ENCODE data around the gene RPS27. TPM values are rescaled to one million over a fixed set of nuclear protein-coding genes. Genes with fewer than 3 reads are reported as not detected.
A peak's percentile ranks its signal among the peaks of the same experiment; 100 is the strongest.

Gene RPS27
- total RNA-seq, 2 experiments from 2014 or later = 1,861 to 1,992 TPM

- DNase-seq = no peak
- Mint-ChIP-seq H3K27ac (peak overlapping the region; percentile 16), H3K4me1 (ENCODE audit: low read depth) (peaks cover 22% of the 10 kb centered on the region), H3K27me3 (no peaks in the 10 kb centered on the region), H3K4me3 (no peak overlapping the region), H3K36me3 (peaks cover 38% of the 10 kb centered on the region), H3K9me3 (no peaks in the 10 kb centered on the region)
- intact Hi-C loops (cut with micrococcal nuclease) = no loop called here
- POLR2A ChIA-PET = interaction anchor here (0.9 kb wide), 1 partner anchor 11 kb away, joined by 3 read pairs; no protein-coding TSS in a partner anchor
- CTCF ChIA-PET = interaction anchor here (1.0 kb wide), 1 partner anchor 153 kb away, joined by 3 read pairs; no protein-coding TSS in a partner anchor
Measured at GRCh38 chr1:153951183-153951582, 39.4 kb upstream of the RPS27 start.

GRCh38 chr1:153951801-153952200 is 38.8 kb upstream of the RPS27 start:
- no peak overlapping the region for H3K4me3 Mint-ChIP-seq
- no peaks in the 10 kb centered on the region for H3K27me3 Mint-ChIP-seq
- peaks cover 38% of the 10 kb centered on the region for H3K36me3 Mint-ChIP-seq
- ChIA-PET CTCF (no interaction called here), POLR2A (no interaction called here)
- no peaks in the 10 kb centered on the region for H3K9me3 Mint-ChIP-seq
- DNase-seq = no peak
- intact Hi-C loops (cut with micrococcal nuclease) = no loop called here
- H3K4me1 Mint-ChIP-seq (ENCODE audit: low read depth) = peaks cover 26% of the 10 kb centered on the region
- no peak overlapping the region for H3K27ac Mint-ChIP-seq

GRCh38 chr1:153953859-153954365 is 36.6 kb upstream of the RPS27 start:
- Mint-ChIP-seq H3K4me1 (ENCODE audit: low read depth) (peaks cover 31% of the 10 kb centered on the region), H3K4me3 (no peak overlapping the region), H3K27me3 (no peaks in the 10 kb centered on the region), H3K9me3 (no peaks in the 10 kb centered on the region), H3K27ac (peak overlapping the region; percentile 47), H3K36me3 (peaks cover 40% of the 10 kb centered on the region)
- ChIA-PET CTCF (interaction anchor here (1.1 to 1.6 kb wide), 2 partner anchors 8 to 33 kb away, joined by 4 to 5 read pairs; partner anchors contain the start of gene DENND4B), POLR2A (interaction anchor here (0.9 kb wide), 1 partner anchor 24 kb away, joined by 3 read pairs; the partner anchor contains the start of gene JTB)
- intact Hi-C loops (cut with micrococcal nuclease) = no loop called here
- DNase-seq = no peak

GRCh38 chr1:153954826-153955225 is 35.7 kb upstream of the RPS27 start:
- peaks cover 33% of the 10 kb centered on the region for H3K4me1 Mint-ChIP-seq (ENCODE audit: low read depth)
- H3K9me3 Mint-ChIP-seq = no peaks in the 10 kb centered on the region
- no peaks in the 10 kb centered on the region for H3K27me3 Mint-ChIP-seq
- peak overlapping the region; percentile 47 for H3K27ac Mint-ChIP-seq
- intact Hi-C loops (cut with micrococcal nuclease) = loop anchor here (5.0 kb wide), 1 partner anchor 323 kb away; the partner anchor contains the start of gene CHTOP
- peaks cover 40% of the 10 kb centered on the region for H3K36me3 Mint-ChIP-seq
- DNase-seq = no peak
- CTCF ChIA-PET = interaction anchor here (1.1 kb wide), 1 partner anchor 9 kb away, joined by 4 read pairs; the partner anchor contains the start of gene DENND4B
- POLR2A ChIA-PET = interaction anchor here (3.3 kb wide), 1 partner anchor 9 kb away, joined by 21 read pairs; the partner anchor contains the start of gene DENND4B
- H3K4me3 Mint-ChIP-seq = no peak overlapping the region

- ChIA-PET POLR2A (interaction anchor here (0.8 to 4.1 kb wide), 6 partner anchors 9 to 35 kb away, joined by 3 to 23 read pairs (median 4); partner anchors contain the start of genes CREB3L4 and DENND4B), CTCF (interaction anchor here (0.9 to 2.4 kb wide), 6 partner anchors 11 to 323 kb away, joined by 3 to 31 read pairs (median 4); partner anchors contain the start of genes CHTOP, DENND4B, JTB and RAB13)
- Mint-ChIP-seq H3K27me3 (no peaks in the 10 kb centered on the region), H3K9me3 (no peaks in the 10 kb centered on the region), H3K4me1 (ENCODE audit: low read depth) (peaks cover 46% of the 10 kb centered on the region), H3K36me3 (peaks cover 36% of the 10 kb centered on the region), H3K27ac (peak overlapping the region; percentile 96), H3K4me3 (peak overlapping the region; percentile 97)
- DNase-seq = no peak
- intact Hi-C loops (cut with micrococcal nuclease) = loop anchor here (5.0 kb wide), 1 partner anchor 325 kb away; the partner anchor contains the start of gene CHTOP
Measured at GRCh38 chr1:153956997-153957715, 33.4 kb upstream of the RPS27 start.

GRCh38 chr1:153957744-153958110 is 32.8 kb upstream of the RPS27 start:
- no peaks in the 10 kb centered on the region for H3K27me3 Mint-ChIP-seq
- peaks cover 51% of the 10 kb centered on the region for H3K4me1 Mint-ChIP-seq (ENCODE audit: low read depth)
- peak overlapping the region; percentile 97 for H3K4me3 Mint-ChIP-seq
- ChIA-PET POLR2A (interaction anchor here (1.2 to 4.1 kb wide), 4 partner anchors 9 to 36 kb away, joined by 3 to 23 read pairs (median 17); partner anchors contain the start of genes CREB3L4 and DENND4B), CTCF (interaction anchor here (1.0 to 2.4 kb wide), 3 partner anchors 11 to 92 kb away, joined by 3 to 31 read pairs (median 13); partner anchors contain the start of gene DENND4B)
- H3K36me3 Mint-ChIP-seq = peaks cover 35% of the 10 kb centered on the region
- DNase-seq = peak; percentile 65
- intact Hi-C loops (cut with micrococcal nuclease) = loop anchor here (1.0 to 5.0 kb wide), 7 partner anchors 10 to 325 kb away; partner anchors contain the start of genes CHTOP, CREB3L4, GATAD2B and JTB
- H3K27ac Mint-ChIP-seq = peak overlapping the region; percentile 96
- no peaks in the 10 kb centered on the region for H3K9me3 Mint-ChIP-seq

GRCh38 chr1:153958111-153958960 is 32.2 kb upstream of the RPS27 start, which contains the start of gene CRTC2:
Gene CRTC2, minus strand, starts transcription at chr1:153958612. Its CDS starts 115 bp downstream, at chr1:153958497.
- ChIA-PET CTCF (interaction anchor here (1.0 to 2.4 kb wide), 4 partner anchors 9 to 29 kb away, joined by 3 to 13 read pairs (median 5); partner anchors contain the start of genes CREB3L4, DENND4B and RAB13), POLR2A (interaction anchor here (0.7 to 4.1 kb wide), 8 partner anchors 8 to 36 kb away, joined by 3 to 23 read pairs (median 4); partner anchors contain the start of genes CREB3L4, DENND4B, JTB and RPS27)
- peaks cover 51% of the 10 kb centered on the region for H3K4me1 Mint-ChIP-seq (ENCODE audit: low read depth)
- H3K27me3 Mint-ChIP-seq = no peaks in the 10 kb centered on the region
- intact Hi-C loops (cut with micrococcal nuclease) = loop anchor here (1.0 to 5.0 kb wide), 7 partner anchors 9 to 326 kb away; partner anchors contain the start of genes CHTOP, CREB3L4, GATAD2B and JTB
- H3K36me3 Mint-ChIP-seq = peaks cover 33% of the 10 kb centered on the region
- DNase-seq = peak; percentile 99
- peak within 1 kb of the TSS; percentile 97 for H3K4me3 Mint-ChIP-seq
- no peaks in the 10 kb centered on the region for H3K9me3 Mint-ChIP-seq
- peak within 1 kb of the TSS; percentile 96 for H3K27ac Mint-ChIP-seq

- Mint-ChIP-seq H3K36me3 (peaks cover 31% of the 10 kb centered on the region), H3K4me1 (ENCODE audit: low read depth) (peaks cover 50% of the 10 kb centered on the region), H3K27me3 (no peaks in the 10 kb centered on the region), H3K27ac (peak overlapping the region; percentile 96), H3K9me3 (no peaks in the 10 kb centered on the region), H3K4me3 (peak overlapping the region; percentile 97)
- intact Hi-C loops (cut with micrococcal nuclease) = loop anchor here (1.0 to 5.0 kb wide), 7 partner anchors 8 to 327 kb away; partner anchors contain the start of genes CHTOP, CREB3L4, GATAD2B and JTB
- ChIA-PET CTCF (interaction anchor here (1.0 to 2.4 kb wide), 4 partner anchors 9 to 28 kb away, joined by 3 to 13 read pairs (median 5); partner anchors contain the start of genes CREB3L4, DENND4B and RAB13), POLR2A (interaction anchor here (0.7 to 4.1 kb wide), 7 partner anchors 7 to 33 kb away, joined by 3 to 23 read pairs (median 4); partner anchors contain the start of genes CREB3L4, DENND4B, JTB and RPS27)
- DNase-seq = no peak
Measured at GRCh38 chr1:153958961-153959260, 31.7 kb upstream of the RPS27 start.

- POLR2A ChIA-PET = interaction anchor here (0.7 to 4.1 kb wide), 6 partner anchors 7 to 32 kb away, joined by 3 to 23 read pairs (median 4); partner anchors contain the start of genes CREB3L4, DENND4B and JTB
- Mint-ChIP-seq H3K4me1 (ENCODE audit: low read depth) (peaks cover 49% of the 10 kb centered on the region), H3K27me3 (no peaks in the 10 kb centered on the region), H3K4me3 (no peak overlapping the region), H3K9me3 (no peaks in the 10 kb centered on the region), H3K27ac (peak overlapping the region; percentile 26), H3K36me3 (peaks cover 26% of the 10 kb centered on the region)
- CTCF ChIA-PET = interaction anchor here (1.2 to 2.4 kb wide), 3 partner anchors 8 to 28 kb away, joined by 4 to 13 read pairs (median 6); partner anchors contain the start of genes CREB3L4 and DENND4B
- intact Hi-C loops (cut with micrococcal nuclease) = loop anchor here (2.0 to 5.0 kb wide), 2 partner anchors 37 to 327 kb away; partner anchors contain the start of genes CHTOP and GATAD2B
- no peak for DNase-seq
Measured at GRCh38 chr1:153959454-153959853, 31.1 kb upstream of the RPS27 start.

- no peaks in the 10 kb centered on the region for H3K9me3 Mint-ChIP-seq
- no peak for DNase-seq
- H3K4me3 Mint-ChIP-seq = no peak overlapping the region
- intact Hi-C loops (cut with micrococcal nuclease) = loop anchor here (10.0 kb wide), 3 partner anchors 315 to 475 kb away; partner anchors contain the start of genes HAX1, S100A3, S100A4 and S100A5
- ChIA-PET POLR2A (no interaction called here), CTCF (interaction anchor here (2.4 kb wide), 1 partner anchor 14 kb away, joined by 13 read pairs; the partner anchor contains the start of gene DENND4B)
- H3K27ac Mint-ChIP-seq = peak overlapping the region; percentile 26
- peaks cover 49% of the 10 kb centered on the region for H3K4me1 Mint-ChIP-seq (ENCODE audit: low read depth)
- peaks cover 26% of the 10 kb centered on the region for H3K36me3 Mint-ChIP-seq
- no peaks in the 10 kb centered on the region for H3K27me3 Mint-ChIP-seq
Measured at GRCh38 chr1:153960206-153960605, 30.4 kb upstream of the RPS27 start.

All from activated CD4-positive, alpha-beta memory T cell treated with anti-CD3 and anti-CD28 coated beads for 36 hours (primary cell).